NCI-H510A treated with DMSO at 0.1 percent for 48 hours (cell line): Measurements from ENCODE around the gene OVCH2.
"Not testable (repeated sequence)": the region's sequence is repeated elsewhere in the genome, so short reads cannot be mapped to it uniquely, and the experiment has no call there.

ENCODE experiments used
- DNase-seq: peaks from one replicate; lab custom pipeline; 2025; lab: John Stamatoyannopoulos, UW

The OVCH2 gene

GRCh38 chr11:7671347-7672215 lies 34.7 kb downstream of the OVCH2 start:
- DNase-seq, result no peak

DNA sequence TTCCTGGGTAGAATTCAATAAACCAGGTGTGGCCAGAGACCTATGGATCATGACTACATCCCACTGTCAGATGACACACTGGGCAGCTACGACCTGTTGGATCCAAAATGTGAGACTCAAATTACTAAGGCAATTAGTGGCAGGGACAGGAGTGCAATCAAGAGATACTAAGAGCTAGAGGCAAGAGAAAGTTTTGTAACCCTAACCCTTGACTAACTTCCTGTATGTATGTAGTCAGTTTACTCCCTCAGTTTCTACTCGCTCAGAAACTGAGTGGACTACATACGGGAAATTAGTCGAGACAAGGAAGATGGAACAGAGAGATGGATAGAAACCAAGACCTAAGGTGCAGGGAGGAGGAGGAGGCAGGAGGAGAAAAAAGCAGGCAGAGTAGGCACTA lies 35.6 kb downstream of the OVCH2 start:
- no peak for DNase-seq

DNA sequence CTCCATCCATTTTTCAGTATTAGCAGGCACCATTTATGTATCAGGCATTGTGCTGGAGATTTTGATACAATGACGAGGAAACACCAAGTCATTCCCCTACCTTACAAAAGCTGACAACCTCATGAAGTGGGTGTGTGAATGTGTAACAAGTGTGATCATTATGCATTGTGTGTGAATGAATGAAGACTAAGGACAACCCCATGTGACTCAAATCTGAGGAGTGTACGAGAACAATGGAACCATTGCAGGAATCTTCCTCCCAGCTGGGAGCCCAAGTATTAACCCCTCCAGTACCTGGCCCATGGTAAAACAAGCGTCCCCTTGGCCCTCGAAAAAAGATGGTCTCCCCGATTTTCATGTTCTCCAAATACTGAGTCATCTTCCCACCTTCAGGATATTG lies 37.4 kb downstream of the OVCH2 start:
- no peak for DNase-seq

DNA sequence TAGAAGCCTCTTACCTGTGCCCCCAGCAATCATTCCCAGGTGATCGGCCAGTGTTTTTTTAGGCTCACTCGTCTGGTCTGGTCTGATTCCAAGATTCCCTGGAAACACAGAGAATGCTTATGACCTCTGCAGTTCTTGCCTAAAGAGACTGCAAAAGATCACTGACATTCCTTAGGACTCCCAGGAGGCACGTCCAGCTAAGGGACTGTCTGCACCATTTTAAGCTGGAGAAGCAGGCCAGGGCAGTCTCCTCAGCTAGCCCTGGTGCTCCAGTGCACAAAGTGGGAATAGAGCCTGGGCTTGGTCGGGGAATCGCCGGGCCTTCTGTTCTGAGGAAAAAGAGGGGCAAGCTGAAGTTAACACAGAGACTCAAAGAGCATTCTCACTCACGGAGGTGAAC lies 37.8 kb downstream of the OVCH2 start:
- DNase-seq, result no peak

DNA sequence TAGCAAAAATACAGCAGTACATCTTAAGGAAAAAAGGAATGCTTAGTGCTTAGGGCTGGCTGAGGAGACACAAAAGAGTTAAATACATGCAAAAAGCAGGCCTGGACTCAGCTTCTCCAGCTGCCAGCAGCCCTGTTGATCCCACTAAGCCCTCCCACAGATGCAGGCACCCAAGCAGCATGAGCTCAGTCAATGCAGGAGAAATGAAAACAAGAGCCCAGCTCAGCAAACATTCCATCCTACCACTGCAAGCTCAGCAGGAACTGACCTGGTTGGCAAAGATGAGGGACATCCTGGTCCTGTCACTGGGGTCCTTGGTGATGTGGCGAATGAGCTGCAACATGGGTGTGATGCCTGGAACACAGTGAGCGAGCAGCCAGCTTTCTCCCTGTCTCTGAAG lies 38.8 kb downstream of the OVCH2 start:
- DNase-seq, result no peak

- no peak for DNase-seq
Observed at GRCh38 chr11:7666292-7666866, 39.9 kb downstream of the OVCH2 start.

- peak; percentile 45 for DNase-seq
Observed at GRCh38 chr11:7665473-7666291, 40.6 kb downstream of the OVCH2 start.

- no peak for DNase-seq
Observed at GRCh38 chr11:7664867-7665266, 41.4 kb downstream of the OVCH2 start.

DNA sequence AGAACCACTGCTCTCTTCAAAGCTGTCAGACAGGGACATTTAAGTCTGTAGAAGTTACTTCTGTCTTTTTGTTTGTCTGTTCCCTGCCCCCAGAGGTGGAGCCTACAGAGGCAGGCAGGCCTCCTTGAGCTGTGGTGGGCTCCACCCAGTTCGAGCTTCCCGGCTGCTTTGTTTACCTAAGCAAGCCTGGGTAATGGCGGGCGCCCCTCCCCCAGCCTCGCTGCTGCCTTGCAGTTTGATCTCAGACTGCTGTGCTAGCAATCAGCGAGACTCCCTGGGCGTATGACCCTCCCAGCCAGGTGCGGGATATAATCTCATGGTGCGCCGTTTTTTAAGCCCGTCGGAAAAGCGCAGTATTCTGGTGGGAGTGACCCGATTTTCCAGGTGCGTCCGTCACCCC lies 42.7 kb downstream of the OVCH2 start:
- DNase-seq, result not testable (repeated sequence)

DNA sequence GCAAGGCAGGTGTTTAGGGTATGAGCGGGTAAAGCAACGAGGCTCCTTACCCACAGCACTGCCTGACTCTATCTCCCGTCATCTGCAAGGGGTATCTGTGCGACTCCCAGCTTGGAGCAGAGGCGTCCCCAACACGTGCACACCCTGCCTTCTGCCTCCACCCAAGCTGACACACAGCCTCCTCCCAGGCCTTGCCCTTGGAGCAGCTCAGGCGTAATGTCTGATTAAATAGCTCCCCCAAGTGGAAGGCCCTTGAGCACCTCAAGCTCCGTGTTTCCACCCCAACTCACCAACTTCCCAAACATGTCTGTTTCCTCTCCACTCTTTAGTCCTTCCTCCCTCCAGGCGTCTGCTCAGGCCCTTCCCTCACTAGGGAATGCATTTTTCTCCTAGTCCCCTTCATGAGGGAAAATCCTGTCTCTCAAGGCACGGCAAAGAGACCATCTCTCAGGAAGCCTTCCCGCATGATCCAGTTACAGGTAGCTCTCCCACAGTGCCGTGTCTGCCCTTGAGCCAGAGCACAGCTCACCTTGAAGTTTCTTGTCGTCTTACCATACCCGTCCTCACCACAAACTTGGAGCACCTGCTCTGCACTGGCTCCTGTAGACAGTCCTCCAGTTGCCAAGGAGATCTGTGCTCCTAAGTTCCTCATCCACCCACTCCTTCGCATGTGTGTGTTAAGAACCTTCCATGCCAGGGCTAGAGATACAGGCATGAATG lies 48.8 kb downstream of the OVCH2 start:
- peak; percentile 4 for DNase-seq

DNA sequence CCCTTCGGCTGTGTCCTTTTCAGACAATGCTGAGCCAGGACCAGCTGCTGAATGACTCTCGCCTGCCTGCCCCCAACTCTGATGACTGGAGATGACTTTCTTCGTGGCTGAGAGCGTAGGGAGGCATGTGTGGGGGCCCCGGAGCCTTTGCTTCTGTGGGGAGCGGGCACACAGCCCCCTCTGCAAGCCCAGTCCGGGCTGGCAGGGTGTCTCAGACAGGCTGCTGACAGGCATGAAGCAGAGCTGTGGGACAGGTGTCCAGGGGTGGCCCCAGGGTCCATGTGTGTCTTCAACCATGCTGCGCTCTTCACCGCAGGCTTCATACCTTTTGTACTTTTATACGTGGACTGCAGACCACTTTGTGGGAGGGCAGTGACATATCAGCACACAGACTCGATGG lies 49.6 kb downstream of the OVCH2 start:
- DNase-seq, result no peak

DNA sequence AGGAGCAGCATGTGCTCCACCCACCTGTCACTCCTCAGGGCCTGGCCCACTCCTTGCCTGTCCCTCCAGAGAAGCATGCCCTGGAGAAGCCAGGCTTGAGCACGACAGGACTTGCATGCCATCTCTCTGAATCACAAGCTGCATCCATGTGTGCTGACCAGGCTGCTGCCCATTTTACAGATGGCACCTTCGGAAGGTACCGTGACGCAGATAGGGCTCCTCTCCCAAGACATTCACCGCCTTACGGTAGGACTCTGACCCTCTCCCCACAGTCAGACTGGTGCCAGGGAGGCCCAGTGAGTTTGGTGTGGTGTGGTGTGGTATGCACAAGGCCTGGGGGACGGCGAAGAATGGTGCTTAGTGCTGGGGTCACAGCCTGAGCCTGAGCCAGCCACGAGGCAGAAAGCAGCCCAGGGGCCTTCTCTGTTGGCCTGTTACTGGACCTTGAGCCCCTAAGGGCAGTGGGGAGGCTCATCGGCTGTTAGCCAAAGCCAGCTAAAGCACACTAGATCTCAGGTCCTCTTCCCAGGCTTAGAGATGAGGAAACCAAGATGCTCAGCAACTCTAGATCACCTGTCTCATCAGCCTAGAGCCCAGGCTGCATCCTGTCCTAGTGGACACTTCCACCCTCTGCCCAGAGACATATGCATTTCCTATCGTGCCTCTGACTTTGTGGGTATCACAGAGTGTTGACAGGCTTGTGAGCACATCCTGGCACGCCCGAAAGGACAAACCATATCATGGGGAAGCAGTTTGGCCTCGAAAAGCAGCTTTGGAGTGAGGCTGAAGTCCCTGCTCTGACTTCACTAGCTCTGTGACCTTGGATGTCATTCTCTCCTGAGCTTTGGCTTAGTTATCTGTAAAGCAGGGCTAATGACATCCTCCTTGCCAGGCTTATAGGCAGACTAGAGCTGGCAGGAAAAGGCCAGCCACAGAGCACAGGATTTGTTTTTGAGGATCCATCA lies 50.7 kb downstream of the OVCH2 start:
- DNase-seq, result no peak

DNA sequence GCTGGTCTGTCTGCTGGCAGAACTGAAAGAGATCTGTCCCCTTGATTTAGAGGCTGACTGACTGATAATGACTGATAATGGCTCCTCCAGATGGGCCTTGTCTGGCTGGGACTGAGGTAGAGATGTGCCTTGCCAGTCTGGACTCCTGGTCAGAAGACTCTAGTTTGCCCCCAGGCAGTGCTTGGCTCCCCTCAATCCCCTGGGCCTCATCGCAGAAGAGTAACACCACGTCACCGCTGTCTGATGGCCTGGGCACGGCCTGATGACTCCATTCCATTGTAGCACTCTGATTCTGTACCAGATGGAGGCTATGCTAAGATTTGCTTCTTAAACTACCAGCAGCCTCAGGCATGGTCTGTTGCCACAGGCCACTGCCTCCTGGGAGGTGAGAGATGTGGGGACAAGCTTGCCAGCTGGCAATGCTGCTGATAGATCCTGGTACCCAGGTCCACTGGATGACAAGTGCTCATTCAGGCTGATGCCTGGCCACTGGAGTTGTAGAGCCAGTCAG lies 52.0 kb downstream of the OVCH2 start:
- no peak for DNase-seq

- DNase-seq, result no peak
Observed at GRCh38 chr11:7651700-7652099, 54.6 kb downstream of the OVCH2 start.

GRCh38 chr11:7651140-7651551 lies 55.1 kb downstream of the OVCH2 start:
- DNase-seq, result no peak

- no peak for DNase-seq
Observed at GRCh38 chr11:7648264-7648663, 58.0 kb downstream of the OVCH2 start.

- DNase-seq, result no peak
Observed at GRCh38 chr11:7646866-7647265, 59.4 kb downstream of the OVCH2 start.

DNA sequence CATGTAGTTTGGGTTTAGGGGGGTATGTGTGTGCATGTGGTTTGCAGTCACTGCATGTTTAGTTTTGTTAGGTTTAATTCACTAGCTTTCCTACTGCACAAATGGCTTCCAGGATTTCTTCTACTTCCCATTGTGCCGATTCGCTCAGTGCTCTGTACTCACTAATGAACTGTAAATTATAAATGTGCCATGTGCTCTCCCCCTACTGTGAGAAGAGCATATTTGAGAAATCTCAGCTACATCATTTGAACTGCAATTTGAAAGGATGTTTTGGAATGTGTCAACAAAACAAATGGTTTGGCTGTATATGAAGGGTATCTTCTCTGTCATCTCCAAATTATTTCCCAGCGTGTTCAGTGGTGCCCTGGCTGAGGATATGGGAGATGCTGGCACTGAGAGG lies 61.1 kb downstream of the OVCH2 start:
- DNase-seq, result no peak

DNA sequence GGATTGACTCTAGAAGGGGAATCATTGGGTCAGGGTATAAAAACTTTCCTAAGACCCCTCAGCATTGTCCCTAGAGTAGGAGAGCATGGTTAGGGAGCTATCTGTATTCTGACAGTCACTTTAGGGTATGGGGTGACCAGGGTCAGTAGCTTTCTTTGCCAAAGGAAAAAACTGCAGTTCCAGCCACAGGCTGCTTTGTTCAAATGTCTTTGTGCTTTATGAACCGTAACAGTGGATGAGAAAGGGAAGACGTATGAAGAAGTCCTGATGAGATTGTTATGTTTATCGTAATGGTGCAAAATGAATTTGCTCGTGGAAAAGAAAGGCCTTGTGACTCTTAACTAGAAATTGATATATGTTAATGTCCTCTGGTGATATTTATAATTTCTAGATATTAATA lies 63.0 kb downstream of the OVCH2 start:
- no peak for DNase-seq

DNA sequence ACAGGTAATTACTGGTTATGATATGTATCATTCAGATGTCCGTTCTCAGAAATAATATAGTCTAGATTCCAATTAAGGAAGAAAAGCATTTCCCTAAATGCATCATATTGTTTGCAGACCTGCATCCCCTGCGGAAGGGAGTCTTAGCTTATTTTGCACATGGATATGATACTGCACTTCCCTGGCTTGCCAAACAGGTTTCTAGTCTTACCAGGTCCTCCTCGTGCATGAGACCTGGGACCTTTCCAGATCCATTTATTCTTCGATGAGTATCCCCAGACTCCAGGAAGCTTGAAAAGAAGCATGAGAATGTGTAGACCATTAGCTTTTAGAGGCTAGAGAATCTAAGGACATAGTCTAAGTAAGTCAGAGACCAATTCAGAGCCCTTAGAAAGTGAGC lies 63.5 kb downstream of the OVCH2 start:
- peak; percentile 26 for DNase-seq

DNA sequence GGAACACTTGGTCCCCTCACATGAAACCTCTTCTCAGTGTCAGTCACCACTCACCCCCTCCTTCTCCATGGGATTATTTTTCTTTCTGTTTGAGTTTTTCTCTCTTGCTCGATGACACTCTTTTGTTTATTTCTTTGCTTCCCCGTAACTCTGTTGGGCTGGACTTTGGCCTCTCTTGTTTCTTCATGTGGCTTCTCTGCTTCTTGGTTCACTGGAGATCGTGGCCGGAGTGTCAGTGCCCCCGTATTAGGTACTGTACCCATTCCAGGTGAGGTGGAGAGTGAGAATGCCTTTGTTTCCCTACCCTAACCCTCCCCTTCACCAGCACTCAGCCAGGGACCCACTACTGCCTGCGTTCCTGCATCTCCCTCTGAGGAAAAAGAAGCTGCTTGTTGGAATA lies 65.5 kb downstream of the OVCH2 start:
- no peak for DNase-seq
